Ishikawa (cell line): ENCODE measurements around the gene RAET1G.

ENCODE experiments used
- FOXM1 ChIP-seq: IDR thresholded peaks from 2 replicates; pipeline ENCODE4 v1.6.1; 2012; ENCODE audit warnings: low read depth, borderline replicate concordance
- MAX ChIP-seq: IDR thresholded peaks from 2 replicates; pipeline ENCODE4 v1.6.1; 2012
- REST ChIP-seq: IDR thresholded peaks from 2 replicates; pipeline ENCODE4 v1.6.1; 2012; ENCODE audit warnings: low read depth, mild to moderate bottlenecking
- ZBTB7A ChIP-seq: IDR thresholded peaks from 2 replicates; pipeline ENCODE4 v1.6.1; 2012; ENCODE audit warnings: low read depth

- TF ChIP-seq FOXM1 (no peak), ZBTB7A (no peak), MAX (no peak), REST (no peak)
These were observed 13.0 kb downstream of the RAET1G start for GRCh38 chr6:149909701-149910470.
